ENCODE results near the gene SACM1L.
"Not testable (repeated sequence)": the region's sequence is repeated elsewhere in the genome, so short reads cannot be mapped to it uniquely, and the experiment has no call there.

Gene SACM1L

DNA sequence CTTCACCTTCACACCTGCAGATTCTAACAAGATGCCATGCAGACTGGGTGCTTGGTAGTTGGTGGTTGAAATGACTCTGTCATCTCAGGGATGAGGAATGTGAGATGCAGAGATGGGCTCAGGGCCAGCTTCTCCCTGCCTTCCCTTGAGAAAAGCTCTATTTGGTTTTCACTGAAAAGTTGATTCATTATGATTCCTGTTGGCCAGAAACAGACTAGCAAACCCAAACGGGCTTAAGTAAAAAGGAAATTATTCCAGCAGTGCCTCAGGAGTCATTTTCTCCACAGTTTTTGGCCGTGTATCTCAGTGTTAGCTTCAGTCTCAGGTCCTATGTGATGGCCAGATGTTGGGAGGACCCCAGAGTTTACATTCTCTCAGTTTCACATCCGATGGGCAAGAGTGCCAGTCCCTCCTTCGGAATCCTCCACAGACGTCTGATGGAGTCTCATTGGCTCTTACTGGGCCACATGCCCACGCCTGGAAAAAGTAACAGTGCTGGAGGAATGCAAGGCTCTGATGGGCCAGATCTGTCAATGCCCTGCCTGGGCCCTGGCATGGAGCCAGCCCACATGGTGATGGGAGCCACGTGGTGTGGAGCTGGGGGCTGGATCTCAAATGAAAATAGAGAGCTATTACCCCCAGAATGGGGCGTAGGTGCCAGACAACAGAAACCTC is 22.3 kb upstream of the SACM1L start:
- no peak for DNase-seq (ENCODE audit: low read depth in 1 of 2, low spot score in 1 of 2)

DNA sequence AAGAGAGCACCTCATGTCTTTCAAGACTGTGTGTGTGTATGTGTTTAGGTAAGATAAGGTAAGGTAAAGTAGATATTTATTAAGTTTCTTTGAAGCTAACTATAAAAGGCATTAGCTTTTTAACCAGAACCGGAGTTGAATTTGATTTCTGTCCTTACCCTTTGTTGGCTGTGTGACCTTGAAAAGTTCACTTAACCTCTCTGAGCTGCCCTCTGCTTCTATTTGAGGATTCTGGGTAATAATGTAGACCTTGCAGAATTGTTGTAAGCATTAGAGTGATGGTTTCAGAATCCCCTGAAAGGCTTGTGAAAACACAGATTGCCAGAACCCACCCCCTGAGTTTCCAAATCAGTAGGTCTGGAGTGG is 21.6 kb upstream of the SACM1L start:
- DNase-seq (ENCODE audit: low read depth in 1 of 2, low spot score in 1 of 2): no peak

DNA sequence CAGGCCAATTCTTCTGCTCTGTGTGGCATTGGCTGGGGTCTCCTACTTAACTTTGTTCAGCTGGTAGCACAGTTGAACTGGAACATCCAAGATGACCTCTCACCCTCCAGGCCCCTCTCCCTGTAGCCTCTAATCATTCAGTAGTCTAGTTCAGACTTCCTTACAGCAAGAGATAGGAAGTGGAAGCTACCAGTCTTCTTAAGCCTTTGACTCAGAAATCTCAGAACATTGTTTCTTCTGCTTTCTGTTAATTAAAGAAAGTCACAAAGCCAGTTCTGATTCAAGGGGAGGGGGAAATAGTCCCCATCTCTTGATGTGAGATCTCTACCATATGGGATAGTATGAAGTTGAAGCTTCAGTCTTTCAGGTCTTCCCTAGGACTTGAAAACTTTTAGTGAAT is 18.8 kb upstream of the SACM1L start:
- no peak for DNase-seq (ENCODE audit: low read depth in 1 of 2, low spot score in 1 of 2)

DNA sequence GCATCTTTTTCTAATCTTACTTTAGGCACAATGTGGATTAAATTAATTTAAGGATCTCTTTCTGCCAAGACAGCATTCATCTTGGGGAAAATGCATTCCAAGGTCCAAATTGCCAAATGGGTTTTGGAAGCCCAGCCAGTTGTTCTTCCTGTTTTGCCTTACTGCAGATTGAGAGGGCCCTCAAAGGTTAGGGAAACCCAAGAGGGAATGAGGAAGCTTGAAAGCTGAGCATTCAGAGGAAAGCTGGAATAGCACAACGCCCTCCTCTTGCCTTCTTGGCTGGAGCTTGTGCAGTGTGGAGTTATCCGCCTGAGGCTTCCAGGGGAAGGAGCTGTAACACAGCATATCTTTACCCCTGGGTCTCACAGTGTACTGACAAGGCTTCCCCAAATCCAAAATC is 18.2 kb upstream of the SACM1L start:
- DNase-seq (ENCODE audit: low read depth in 1 of 2, low spot score in 1 of 2): no peak

DNA sequence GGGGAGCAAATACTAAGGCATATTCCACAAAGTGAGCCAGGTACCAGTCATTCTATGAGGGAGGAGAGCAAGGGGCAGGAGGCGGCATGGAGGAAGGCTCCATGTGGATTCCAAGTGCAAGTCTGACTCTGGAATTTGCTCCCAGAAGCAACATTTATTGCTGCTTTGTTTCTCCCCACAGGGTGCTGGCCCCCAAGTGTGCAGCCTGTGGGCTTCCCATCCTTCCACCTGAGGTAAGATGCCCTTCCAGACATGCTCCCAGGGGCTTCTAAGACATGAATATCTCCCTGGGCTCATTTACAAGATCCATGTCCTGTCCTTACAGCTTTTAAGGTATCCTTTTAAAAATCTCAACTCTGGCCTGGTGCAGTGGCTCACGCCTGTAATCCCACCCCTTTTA is 15.9 kb upstream of the SACM1L start:
- DNase-seq (ENCODE audit: low read depth in 1 of 2, low spot score in 1 of 2): no peak

DNA sequence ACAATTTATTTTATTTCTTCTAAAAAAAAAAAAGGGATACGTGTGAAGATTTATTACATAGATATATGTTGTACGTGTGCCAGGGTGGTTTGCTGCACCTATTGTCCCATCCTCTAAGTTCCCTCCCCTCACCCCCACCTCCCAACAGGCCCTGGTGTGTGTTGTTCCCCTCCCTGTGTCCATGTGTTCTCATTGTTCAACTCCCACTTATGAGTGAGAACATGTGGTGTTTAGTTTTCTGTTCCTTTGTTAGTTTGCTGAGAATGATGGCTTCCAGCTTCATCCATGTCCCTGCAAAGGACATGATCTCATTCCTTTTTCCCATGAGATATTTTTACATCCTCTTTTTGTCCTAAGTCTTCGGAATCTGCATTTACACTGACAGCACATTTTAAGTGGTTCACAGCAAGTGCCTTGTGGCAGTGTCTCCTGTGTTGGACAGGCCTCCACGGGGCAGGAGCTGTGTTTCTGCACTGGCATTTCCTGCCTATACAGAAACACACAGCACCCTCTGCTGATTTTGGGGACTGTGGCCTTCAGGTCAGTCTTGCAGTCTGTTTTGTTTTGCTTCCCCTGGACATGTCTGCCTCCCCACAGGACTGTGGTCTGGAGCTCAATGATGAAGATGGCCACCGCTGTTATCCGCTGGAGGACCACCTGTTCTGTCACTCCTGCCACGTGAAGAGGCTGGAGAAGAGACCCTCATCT is 12.7 kb upstream of the SACM1L start:
- DNase-seq (ENCODE audit: low read depth in 1 of 2, low spot score in 1 of 2): no peak

DNA sequence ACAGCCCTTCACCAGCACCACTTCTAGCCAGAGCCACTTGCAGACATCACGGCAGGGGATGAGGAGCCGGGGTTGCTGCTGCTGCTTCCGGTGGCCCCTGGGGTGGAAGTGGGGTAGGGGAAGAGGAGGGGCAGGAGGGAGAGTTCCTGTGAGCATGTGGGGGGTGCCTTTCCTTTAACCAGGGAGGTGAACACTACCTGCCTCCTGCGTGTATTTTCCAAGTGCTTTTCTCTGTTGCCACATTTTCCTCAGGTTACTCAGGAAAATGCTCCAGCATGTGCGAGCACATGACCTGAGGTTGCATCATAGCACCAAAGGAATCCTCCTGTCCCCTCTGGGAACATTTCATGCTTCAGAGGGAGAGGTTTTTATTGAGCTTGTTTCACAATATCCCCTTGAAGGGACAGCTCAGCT is 12.2 kb upstream of the SACM1L start:
- DNase-seq (ENCODE audit: low read depth in 1 of 2, low spot score in 1 of 2): peak; percentile 41 to 43

DNA sequence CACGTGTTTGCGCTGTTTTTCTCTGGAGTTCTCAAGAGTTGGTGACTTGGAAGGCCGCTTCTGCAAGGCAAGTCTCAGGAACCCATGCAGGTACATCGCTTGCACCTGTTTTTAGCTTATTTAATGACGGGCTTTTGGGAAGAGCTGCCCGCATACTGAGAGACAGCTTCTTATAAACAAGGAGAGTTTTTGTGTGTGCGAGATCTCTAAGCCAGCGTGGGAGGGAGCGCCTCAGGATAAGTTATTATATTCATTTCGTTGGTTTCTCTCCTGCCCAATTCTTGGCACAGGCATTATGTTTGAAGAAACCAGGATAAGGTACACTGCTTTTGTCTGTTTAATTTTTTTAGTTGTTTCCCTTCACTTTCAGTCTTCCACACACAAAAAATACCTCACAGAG is 11.4 kb upstream of the SACM1L start:
- no peak for DNase-seq (ENCODE audit: low read depth in 1 of 2, low spot score in 1 of 2)

DNA sequence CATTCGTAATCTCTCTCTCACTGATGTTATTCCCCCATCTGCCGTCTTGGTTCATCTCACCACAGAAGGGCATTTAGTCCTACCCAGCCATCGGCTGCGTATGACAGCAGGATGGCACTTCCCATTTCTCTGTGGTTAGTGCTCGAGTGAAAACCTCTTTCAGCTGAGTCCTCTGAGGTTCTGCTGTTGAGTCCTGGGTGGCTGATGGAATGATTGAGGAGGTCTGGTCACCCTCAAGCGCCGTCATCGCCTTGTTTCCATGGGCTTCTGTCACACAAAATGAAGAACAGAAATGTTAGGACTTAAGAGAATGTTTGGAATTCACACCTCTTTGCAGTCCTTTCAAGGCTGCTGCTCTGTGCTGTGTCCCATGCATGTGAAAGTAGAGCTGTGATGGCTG is 9.4 kb upstream of the SACM1L start:
- no peak for DNase-seq (ENCODE audit: low read depth in 1 of 2, low spot score in 1 of 2)

DNA sequence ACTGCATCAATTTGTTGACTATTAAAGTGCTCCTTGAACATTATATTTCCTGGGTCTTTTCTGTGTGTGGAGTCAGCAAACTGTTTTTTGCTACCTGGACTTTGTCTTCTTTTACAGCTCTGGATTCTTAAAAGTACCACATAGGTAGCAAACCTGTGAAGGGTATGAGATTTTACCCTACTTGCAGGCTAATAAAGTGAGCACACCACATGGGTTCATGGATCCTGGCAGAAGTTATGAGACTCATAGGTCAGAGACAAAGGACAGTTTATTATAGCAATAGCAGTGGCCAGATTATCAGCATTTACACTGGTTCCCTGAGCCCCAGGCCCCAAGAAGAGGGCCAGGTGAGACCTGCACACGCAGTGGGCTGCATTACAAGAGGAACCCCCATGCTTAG is 8.0 kb upstream of the SACM1L start:
- DNase-seq (ENCODE audit: low read depth in 1 of 2, low spot score in 1 of 2): no peak

DNA sequence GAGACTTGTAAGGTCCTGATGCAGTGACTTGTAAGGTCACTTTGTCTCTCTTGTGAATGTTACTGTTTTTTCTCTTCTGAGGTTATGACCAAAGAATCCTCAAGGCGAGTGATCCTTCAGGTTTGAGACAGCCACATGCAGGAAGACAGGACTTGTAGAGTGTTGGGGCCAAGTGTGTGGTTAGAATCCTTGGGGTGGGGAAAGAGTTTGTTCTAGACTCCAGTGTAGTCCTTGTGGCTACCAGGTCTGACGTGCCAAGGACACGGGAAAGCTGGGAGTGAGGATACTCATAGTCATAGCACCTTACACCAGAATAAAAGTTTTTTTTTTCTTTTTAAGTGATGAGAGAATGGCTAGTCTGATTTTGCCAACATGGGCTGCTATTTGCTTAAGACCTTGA is 7.3 kb upstream of the SACM1L start:
- DNase-seq (ENCODE audit: low read depth in 1 of 2, low spot score in 1 of 2): no peak

DNA sequence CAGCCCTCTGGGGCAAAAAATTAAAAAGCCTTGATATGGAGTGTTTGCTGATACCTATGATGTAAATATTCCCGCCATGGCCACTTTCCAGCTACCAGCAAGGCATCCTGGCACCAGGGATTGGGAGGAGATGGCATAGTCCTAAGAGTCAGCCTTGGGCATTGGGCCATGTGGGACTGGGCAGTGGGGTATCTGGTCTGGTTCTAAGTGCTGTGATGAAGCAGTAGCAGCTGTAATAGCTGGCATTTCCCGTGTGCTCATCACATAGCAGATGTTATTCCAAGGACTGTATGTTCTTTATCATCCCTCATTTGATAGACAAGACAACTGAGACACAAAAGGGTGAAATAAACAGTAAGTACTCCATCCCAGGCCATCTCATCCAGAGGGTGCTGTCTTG is 6.9 kb upstream of the SACM1L start:
- DNase-seq (ENCODE audit: low read depth in 1 of 2, low spot score in 1 of 2): no peak

DNA sequence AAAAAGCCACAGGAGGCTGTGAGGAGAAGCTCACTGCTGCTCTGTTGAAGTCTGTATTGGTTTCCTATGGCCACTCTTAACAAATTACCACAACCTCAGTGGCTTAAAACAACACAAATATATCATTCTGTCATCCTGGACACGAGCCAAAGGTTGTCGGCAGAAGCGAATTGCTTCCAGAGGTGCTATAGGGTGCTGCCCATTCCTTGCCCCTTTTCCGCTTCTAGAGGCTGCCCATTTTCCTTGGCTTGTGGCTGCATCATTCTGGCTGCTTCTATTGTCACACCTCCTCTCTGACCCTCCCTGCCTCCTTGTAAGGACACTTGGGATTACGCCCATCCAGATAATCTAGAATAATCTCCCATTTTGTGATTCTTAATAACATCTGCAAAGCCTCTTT is 6.4 kb upstream of the SACM1L start:
- DNase-seq (ENCODE audit: low read depth in 1 of 2, low spot score in 1 of 2): no peak

DNA sequence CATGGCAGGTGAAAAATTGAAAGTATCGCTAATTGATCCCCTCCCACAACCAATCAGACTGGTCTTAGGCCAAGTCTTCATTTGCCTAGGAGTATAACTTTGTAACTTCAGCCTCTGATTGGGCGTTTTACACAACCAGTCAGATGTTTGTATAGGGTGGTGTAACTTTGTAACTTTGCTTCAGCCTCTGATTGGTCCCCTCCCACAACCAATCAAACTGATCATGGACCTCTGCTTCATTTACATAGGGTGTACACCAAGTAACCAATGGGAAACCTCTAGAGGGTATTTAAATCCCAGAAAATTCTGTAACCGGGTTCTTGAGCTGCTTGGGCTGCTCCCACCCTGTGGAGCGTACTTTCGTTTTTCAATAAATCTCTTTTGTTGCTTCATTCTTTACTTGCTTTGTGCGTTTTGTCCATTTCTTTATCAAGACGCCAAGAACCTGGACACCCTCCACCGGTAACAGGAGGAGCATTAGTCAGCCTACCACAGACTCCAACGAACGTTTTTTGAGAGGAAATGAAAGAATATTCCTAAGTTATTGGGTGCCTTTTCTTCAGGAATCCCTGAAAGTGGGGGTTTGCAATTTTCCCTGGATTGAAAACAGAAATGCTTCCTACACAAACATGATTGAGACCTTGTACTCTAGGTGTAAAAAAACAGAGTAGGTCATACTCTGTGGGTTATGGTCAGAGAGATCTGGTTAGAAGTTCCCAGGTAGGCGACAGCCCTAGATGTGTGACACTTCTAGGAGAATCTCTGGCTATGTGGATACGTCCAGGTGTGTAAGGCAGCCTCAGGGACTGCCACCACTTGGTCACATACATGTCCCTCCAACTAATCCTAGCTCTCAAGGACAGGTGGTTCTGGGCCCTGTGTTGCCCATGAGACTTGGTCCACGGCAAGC is 5.5 kb upstream of the SACM1L start:
- DNase-seq (ENCODE audit: low read depth in 1 of 2, low spot score in 1 of 2): no peak

DNA sequence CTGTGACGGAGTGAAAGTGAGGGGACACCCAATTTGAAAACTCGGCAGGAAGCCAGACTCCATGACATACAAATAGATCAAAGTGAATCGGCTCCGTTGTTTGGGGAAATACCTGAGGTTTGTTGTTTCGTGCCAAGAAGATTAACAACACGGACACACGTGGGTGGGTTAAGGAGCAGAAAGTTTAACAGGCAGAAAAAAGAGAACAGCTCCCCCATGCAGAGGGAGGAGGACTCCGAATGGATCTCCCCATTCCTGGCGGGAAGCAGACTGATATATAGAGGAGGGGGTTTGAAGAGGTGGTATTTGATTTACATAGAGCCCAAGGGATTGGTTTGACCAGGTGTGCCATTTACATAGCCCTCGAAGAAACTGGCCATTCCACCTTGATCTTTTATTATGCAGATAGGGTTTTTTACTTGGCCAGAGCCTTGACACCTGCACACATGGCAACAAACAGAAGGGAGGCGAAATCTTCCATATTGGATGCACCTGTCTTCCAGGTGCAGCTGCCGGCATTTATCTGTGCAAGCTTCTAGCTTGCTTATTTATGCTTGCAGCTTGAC is 4.8 kb upstream of the SACM1L start:
- DNase-seq (ENCODE audit: low read depth in 1 of 2, low spot score in 1 of 2): no peak

DNA sequence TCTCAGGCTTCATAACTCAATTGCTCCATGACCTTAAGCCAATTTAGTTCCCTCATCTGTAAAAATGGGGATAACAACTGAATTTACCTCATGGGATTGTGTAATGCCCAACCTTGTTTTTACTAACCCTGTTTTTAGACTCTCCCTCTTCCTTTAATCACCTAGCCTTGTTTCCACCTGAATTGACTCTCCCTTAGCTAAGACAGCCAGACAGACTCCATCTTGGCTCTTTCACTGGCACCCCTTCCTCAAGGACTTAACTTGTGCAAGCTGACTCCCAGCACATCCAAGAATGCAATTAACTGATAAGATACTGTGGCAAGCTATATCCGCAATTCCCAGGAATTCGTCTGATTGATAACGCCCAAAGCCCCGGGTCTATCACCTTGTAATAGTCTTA is 3.5 kb upstream of the SACM1L start:
- not testable (repeated sequence) for DNase-seq (ENCODE audit: low read depth in 1 of 2, low spot score in 1 of 2)

DNA sequence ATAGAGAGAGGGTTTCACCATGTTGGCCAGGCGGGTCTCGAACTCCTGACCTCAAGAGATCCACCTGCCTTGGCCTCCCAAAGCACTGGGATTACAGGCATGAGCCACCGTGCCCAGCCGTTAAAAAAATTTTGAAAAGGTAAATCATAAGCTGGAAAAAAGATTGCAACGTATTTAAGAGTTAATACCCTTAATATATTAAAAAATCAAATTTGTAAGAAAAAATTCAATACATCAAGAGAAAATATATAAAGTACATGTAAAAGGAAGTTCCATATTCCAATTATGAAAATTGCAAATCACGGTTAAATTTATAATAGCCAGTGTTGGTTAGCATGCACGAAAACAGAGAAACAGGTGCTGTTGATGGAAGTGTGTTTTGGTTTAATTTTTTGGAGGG is 2.3 kb upstream of the SACM1L start:
- DNase-seq (ENCODE audit: low read depth in 1 of 2, low spot score in 1 of 2): no peak

DNA sequence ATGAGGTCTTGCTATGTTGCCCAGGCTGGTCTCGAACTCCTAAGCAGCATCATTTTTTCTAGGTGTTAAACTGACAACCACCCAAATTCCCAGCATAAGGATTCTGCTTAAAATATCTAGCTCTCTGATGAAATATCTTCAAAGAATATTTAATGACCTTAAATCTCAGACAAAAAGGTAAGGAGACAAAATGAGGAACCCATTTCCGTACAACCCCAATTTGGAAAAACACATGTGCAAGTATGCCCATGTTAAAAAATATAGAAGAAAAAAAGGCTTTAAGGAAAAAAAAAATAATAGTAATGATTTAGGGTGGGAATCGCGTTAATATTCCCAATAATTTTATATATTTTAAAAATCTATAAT is 1.4 kb upstream of the SACM1L start:
- no peak for DNase-seq (ENCODE audit: low read depth in 1 of 2, low spot score in 1 of 2)

DNA sequence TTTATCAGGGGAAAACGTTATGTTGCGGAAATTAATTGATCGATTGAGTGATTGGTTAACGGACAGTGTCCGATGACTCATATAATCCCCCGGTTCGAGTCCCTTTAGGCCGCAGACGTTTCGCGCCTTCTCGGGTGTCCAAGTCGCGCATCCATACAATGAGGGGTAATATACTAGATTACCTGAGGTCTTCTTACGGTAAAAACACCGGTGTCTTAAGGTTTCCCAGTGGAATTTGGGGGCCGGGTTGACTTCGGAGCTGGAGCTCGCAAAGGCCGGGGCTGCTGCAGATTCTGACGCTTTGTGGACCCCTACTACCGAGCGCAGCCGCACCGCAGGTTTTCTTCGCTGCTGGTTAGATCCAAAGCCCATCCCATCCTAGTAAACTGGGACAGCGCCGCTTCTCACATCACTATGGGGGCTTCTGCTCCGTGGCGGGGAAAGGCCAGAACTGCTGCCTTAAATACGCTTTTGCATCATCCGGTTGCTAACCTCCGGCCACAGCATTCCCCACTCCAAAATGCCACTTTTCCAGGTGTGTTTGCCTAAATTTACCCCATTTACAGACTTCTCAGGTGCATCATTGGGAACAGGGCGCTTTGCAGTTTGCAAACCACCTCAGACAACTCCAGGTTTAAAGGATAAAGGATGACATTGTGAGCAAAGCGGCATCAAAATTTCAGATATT is 858 bp upstream of the SACM1L start:
- DNase-seq (ENCODE audit: low read depth in 1 of 2, low spot score in 1 of 2): no peak

DNA sequence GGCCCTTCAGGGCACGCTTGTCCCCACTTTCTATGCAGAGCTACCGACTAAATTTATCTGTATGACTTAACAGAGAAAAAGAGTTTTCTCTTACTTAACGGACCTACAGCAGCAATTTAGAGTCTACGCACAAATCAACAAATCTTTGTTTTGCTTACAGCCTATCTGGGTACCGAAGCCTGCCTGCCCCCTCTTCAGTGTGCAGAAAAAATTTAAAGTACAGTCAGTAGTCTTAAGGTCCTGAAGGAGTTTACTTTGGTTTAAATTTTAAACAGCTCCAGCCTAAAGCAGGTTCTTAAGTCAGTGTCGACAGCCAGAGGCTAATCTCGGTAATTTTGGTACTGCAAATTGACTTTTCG is 570 bp downstream of the SACM1L start:
- DNase-seq (ENCODE audit: low read depth in 1 of 2, low spot score in 1 of 2): no peak

DNA sequence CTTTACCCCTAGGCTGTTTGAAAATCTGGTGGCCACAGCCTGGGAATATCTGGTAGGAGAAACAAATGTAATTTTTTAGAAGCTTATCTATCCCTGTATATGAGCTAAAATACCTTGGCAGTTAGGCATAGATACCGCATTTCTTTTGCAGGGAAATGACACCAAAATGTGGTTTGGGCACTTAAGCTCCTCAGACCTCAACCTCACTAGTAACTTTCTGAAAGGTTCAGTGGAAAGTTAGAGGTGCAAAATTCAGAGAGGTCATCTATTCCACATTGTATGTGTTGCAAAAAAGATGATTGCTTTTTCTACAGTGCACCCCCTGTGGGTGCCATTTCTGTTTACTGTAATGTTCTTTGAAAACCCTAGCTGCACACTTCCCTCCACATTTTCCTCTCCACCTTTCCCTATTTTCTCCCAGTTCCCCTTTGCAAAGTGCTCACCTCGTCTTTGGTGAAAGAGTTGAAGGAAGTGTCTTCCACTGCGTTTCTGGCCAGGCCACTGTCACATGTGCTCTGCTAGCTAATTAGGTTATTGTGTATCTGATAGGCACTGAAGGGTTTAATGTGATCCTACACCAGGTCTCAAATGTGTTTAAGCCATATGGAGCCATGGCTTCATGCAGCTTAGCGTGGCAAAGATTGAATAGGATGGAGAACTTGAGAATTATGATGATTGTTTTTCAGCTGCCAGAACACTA is 1.3 kb downstream of the SACM1L start:
- no peak for DNase-seq (ENCODE audit: low read depth in 1 of 2, low spot score in 1 of 2)
